Osteoblast (primary cell): Measurements from ENCODE around the gene IGFBP4. TPM values are rescaled to one million over a fixed set of nuclear protein-coding genes. Genes with fewer than 3 reads are reported as not detected.

Experiments
- DNase-seq: peaks from one replicate; pipeline ENCODE4 v3.0.0; 2011; ENCODE audit warnings: low spot score, mixed read lengths; ENCODE audit not compliant: insufficient read length; ENCODE audit errors: missing footprints
- H2AFZ ChIP-seq: 2 replicates; pipeline ENCODE4 v1.6.0; 2011; ENCODE audit warnings: mild to moderate bottlenecking, low read length
- H3K27ac ChIP-seq: 2 replicates; pipeline ENCODE4 v1.5.1; 2011; ENCODE audit warnings: mild to moderate bottlenecking, low read depth, low read length, moderate library complexity
- H3K27me3 ChIP-seq: 2 replicates; pipeline ENCODE4 v1.6.0; 2012; ENCODE audit warnings: mild to moderate bottlenecking, control low read depth, inconsistent platforms, low read length, moderate library complexity; ENCODE audit not compliant: insufficient read depth
- H3K36me3 ChIP-seq: 2 replicates; pipeline ENCODE4 v1.5.1; 2011; ENCODE audit warnings: mild to moderate bottlenecking, low read length, control low read depth, moderate library complexity; ENCODE audit not compliant: insufficient read depth
- H3K4me1 ChIP-seq: 2 replicates; pipeline ENCODE4 v1.5.1; 2011; ENCODE audit warnings: mild to moderate bottlenecking, low read length, control low read depth, moderate library complexity; ENCODE audit not compliant: insufficient read depth
- H3K4me2 ChIP-seq: 2 replicates; pipeline ENCODE4 v1.6.0; 2011; ENCODE audit warnings: mild to moderate bottlenecking, low read length; ENCODE audit not compliant: insufficient read depth
- H3K4me3 ChIP-seq: fragments of 200-600 bp; sonication (generic); 3 replicates; pipeline ENCODE4 v1.5.1; 2012; ENCODE audit warnings: mild to moderate bottlenecking, low read length, inconsistent platforms; ENCODE audit not compliant: insufficient read depth
- H3K79me2 ChIP-seq: 2 replicates; pipeline ENCODE4 v1.6.0; 2012; ENCODE audit warnings: mild to moderate bottlenecking, low read length, control low read depth, inconsistent platforms; ENCODE audit not compliant: insufficient read depth
- H3K9me3 ChIP-seq: 2 replicates; pipeline ENCODE4 v1.5.1; 2011; ENCODE audit warnings: low read depth, low read length, control low read depth
- H4K20me1 ChIP-seq: 2 replicates; pipeline ENCODE4 v1.6.0; 2012; ENCODE audit warnings: mild to moderate bottlenecking, low read length, control low read depth; ENCODE audit not compliant: insufficient read depth
- CTCF ChIP-seq: IDR thresholded peaks from 2 replicates; pipeline ENCODE4 v1.5.1; 2011; ENCODE audit warnings: mild to moderate bottlenecking, low read depth, low read length, moderate library complexity; ENCODE audit errors: extremely low read depth
- total RNA-seq: library from RNA; depleted of rRNA; stranded (reverse); fragments of >200 nt; gene quantifications from 2 replicates; pipeline ENCODE4 v1.2.3, GENCODE V29; 2012

The IGFBP4 gene
- total RNA-seq, 1 donor: 666 TPM

- no peaks in the 10 kb centered on the region for H3K79me2 ChIP-seq
- H4K20me1 ChIP-seq: no peaks in the 10 kb centered on the region
- no peak for DNase-seq
- no peak overlapping the region for H3K4me3 ChIP-seq
- H3K9me3 ChIP-seq: no peaks in the 10 kb centered on the region
- H3K36me3 ChIP-seq: no peaks in the 10 kb centered on the region
- H3K4me2 ChIP-seq: no peak overlapping the region
- H3K4me1 ChIP-seq: peaks cover 28% of the 10 kb centered on the region
- no peak overlapping the region for H3K27ac ChIP-seq
- no peak overlapping the region for H2AFZ ChIP-seq
- TF ChIP-seq CTCF: no peak
- no peaks in the 10 kb centered on the region for H3K27me3 ChIP-seq
These were observed 30.5 kb downstream of the IGFBP4 start for GRCh38 chr17:40473573-40474365.

GRCh38 chr17:40474419-40475002 is 31.3 kb downstream of the IGFBP4 start:
- DNase-seq: peak; percentile 82
- H3K79me2 ChIP-seq: no peaks in the 10 kb centered on the region
- no peaks in the 10 kb centered on the region for H3K36me3 ChIP-seq
- H4K20me1 ChIP-seq: no peaks in the 10 kb centered on the region
- H3K4me3 ChIP-seq: no peak overlapping the region
- no peak overlapping the region for H3K4me2 ChIP-seq
- H3K27me3 ChIP-seq: no peaks in the 10 kb centered on the region
- no peak overlapping the region for H2AFZ ChIP-seq
- H3K9me3 ChIP-seq: no peaks in the 10 kb centered on the region
- no peak for TF ChIP-seq CTCF
- no peak overlapping the region for H3K27ac ChIP-seq
- H3K4me1 ChIP-seq: peaks cover 28% of the 10 kb centered on the region

- no peaks in the 10 kb centered on the region for H3K27me3 ChIP-seq
- H3K79me2 ChIP-seq: no peaks in the 10 kb centered on the region
- TF ChIP-seq CTCF: no peak
- H2AFZ ChIP-seq: no peak overlapping the region
- peak overlapping the region; percentile 16 for H3K27ac ChIP-seq
- H3K4me2 ChIP-seq: no peak overlapping the region
- peaks cover 28% of the 10 kb centered on the region for H3K4me1 ChIP-seq
- no peaks in the 10 kb centered on the region for H3K36me3 ChIP-seq
- DNase-seq: peak; percentile 66
- no peaks in the 10 kb centered on the region for H3K9me3 ChIP-seq
- H4K20me1 ChIP-seq: no peaks in the 10 kb centered on the region
- H3K4me3 ChIP-seq: no peak overlapping the region
These were observed 32.1 kb downstream of the IGFBP4 start for GRCh38 chr17:40475234-40475908.

- no peaks in the 10 kb centered on the region for H3K9me3 ChIP-seq
- no peak overlapping the region for H3K4me2 ChIP-seq
- no peak for TF ChIP-seq CTCF
- H3K79me2 ChIP-seq: no peaks in the 10 kb centered on the region
- H3K4me1 ChIP-seq: peaks cover 8% of the 10 kb centered on the region
- no peaks in the 10 kb centered on the region for H3K27me3 ChIP-seq
- H3K36me3 ChIP-seq: no peaks in the 10 kb centered on the region
- H3K4me3 ChIP-seq: no peak overlapping the region
- H3K27ac ChIP-seq: no peak overlapping the region
- DNase-seq: peak; percentile 44
- no peaks in the 10 kb centered on the region for H4K20me1 ChIP-seq
- H2AFZ ChIP-seq: no peak overlapping the region
These were observed 34.5 kb downstream of the IGFBP4 start for GRCh38 chr17:40477796-40478195.
